Muscle of back (tissue), 13 donors: ENCODE measurements around the gene EFNB3. TPM values are rescaled to one million over a fixed set of nuclear protein-coding genes. Genes with fewer than 3 reads are reported as not detected.

ENCODE experiments used
- DNase-seq, 3 donors: peaks; one replicate each; pipeline versions ENCODE4 v3.0.0 to v3.0.0-alpha.2; 2013
- long read RNA-seq, 9 donors: transcript quantifications; one replicate each; lab custom pipeline, GENCODE V29; 2026
- polyA plus RNA-seq, 10 donors: library from polyadenylated mRNA; unstranded; fragments of 120-200 nt; gene quantifications; one replicate each; pipeline ENCODE4 v1.2.1, GENCODE V29; 2013; ENCODE audit not compliant: insufficient read length in 10 of 10

The EFNB3 gene, protein sequence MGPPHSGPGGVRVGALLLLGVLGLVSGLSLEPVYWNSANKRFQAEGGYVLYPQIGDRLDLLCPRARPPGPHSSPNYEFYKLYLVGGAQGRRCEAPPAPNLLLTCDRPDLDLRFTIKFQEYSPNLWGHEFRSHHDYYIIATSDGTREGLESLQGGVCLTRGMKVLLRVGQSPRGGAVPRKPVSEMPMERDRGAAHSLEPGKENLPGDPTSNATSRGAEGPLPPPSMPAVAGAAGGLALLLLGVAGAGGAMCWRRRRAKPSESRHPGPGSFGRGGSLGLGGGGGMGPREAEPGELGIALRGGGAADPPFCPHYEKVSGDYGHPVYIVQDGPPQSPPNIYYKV
- polyA plus RNA-seq: 10 to 100 TPM in 1 of 10 donors, 1 to 10 TPM in 9; 3.9 to 10.8 (median 5.1) TPM
- long read RNA-seq, donor 1, partial matches to known transcripts: 0 of 1 reads
- long read RNA-seq, donor 1, other reads (novel, unspliced or antisense): 0 of 1 reads
- long read RNA-seq, donor 2: 0 reads
- long read RNA-seq, donor 3: 0 reads
- long read RNA-seq, donor 4: 0 reads
- long read RNA-seq, donor 5: 0 reads
- long read RNA-seq, donor 6, partial matches to known transcripts: 0 of 1 reads
- long read RNA-seq, donor 6, other reads (novel, unspliced or antisense): 0 of 1 reads
- long read RNA-seq, donor 7, partial matches to known transcripts: 0 of 2 reads
- long read RNA-seq, donor 7, other reads (novel, unspliced or antisense): 0 of 2 reads
- long read RNA-seq, donor 8, partial matches to known transcripts: 0 of 2 reads
- long read RNA-seq, donor 8, other reads (novel, unspliced or antisense): 0 of 2 reads
- long read RNA-seq, donor 9, partial matches to known transcripts: 0 of 1 reads
- long read RNA-seq, donor 9, other reads (novel, unspliced or antisense): 0 of 1 reads

- peak in 1 of 3 donors; percentile 82 for DNase-seq
Measured at GRCh38 chr17:7704601-7705268, at the start of gene EFNB3. TSS of gene EFNB3 (plus strand) at chr17:7705202. CDS start at chr17:7705599, 397 bp downstream.

- DNase-seq: no peak
Measured at GRCh38 chr17:7655541-7655840, 49.5 kb upstream of the EFNB3 start.

DNA sequence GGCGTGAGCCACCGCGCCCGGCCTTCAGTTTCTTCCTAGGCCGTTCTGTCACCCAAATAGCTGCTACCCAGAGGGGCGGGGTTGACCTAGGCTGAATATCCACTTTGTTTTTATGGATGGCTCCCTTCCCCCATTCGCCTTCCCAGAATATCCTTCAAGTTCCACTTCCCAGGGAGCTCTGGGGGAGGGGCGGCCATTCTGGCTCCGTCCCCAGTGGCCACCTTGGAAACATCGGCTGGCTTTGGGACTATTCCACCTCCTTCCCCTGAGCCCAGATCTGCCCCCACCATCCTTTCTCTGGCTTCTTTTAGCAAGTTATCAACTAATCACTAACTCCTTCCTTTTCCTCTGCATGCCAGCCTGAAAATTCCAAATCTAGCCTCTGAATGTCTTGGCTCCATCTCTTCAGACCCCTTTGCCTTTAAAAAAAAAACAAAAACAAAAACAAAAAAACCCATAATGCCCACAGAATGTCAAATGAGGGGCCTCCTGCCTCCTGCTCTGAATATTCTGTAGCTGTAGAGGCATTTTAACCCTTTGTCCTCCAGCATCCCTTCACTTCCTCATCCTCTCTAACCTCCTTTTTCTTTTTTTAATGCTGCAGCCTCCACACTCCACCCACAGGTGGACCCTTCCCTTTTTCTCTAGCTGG is 47.9 kb upstream of the EFNB3 start:
- DNase-seq: peak in 1 of 3 donors; percentile 47

- DNase-seq: no peak
Measured at GRCh38 chr17:7667656-7668406, 37.2 kb upstream of the EFNB3 start.

DNA sequence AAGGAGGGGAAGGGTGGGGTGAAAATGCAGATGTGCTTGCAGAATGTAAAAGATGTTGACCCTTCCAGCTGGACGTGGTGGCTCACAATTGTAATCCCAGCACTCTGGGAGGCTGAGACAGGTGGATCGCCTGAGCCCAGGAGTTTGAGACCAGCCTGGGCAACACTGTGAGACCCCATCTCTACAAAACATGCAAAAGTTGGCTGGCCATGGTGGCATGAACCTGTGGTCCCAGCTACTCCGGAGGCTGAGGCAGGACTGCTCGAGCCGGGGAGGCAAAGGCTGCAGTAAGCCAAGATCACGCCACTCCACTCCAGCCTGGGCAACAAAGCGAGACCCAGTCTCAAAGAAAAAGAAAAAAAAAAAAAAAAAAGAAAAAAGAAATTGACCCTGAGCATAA is 36.5 kb upstream of the EFNB3 start:
- no peak for DNase-seq

GRCh38 chr17:7673239-7673638 is 31.8 kb upstream of the EFNB3 start:
- no peak for DNase-seq

DNA sequence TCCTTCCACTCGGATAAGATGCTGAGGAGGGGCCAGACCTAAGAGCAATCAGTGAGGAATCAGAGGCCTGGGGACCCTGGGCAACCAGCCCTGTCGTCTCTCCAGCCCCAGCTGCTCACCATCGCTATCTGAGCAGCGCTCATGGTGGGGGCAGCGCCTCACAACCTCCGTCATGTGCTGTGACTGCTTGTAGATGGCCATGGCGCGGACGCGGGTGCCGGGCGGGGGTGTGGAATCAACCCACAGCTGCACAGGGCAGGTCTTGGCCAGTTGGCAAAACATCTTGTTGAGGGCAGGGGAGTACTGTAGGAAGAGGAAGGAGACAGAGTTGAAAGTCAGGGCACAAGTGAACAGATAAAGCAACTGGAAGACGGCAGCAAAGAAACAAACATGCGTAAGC is 30.1 kb upstream of the EFNB3 start:
- DNase-seq: no peak

DNA sequence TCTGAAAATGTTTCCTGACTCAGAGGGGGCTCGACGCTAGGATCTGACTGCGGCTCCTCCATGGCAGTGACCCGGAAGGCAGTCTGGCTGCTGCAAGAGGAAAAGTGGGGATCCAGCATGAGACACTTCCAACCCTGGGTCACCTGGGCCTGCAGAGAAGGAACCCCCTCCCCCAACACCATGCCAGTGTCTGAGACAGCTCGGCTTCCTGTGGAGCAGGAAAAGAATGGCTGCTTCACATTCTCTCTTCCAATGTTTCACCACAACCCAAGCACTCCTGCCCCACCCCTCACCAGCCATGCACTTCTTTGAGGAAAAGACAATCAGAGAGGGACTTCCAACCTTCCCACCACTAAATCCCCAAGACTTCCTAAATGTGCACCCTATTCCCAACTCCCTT is 28.5 kb upstream of the EFNB3 start:
- no peak for DNase-seq

- no peak for DNase-seq
Measured at GRCh38 chr17:7677388-7678067, 27.5 kb upstream of the EFNB3 start.

DNA sequence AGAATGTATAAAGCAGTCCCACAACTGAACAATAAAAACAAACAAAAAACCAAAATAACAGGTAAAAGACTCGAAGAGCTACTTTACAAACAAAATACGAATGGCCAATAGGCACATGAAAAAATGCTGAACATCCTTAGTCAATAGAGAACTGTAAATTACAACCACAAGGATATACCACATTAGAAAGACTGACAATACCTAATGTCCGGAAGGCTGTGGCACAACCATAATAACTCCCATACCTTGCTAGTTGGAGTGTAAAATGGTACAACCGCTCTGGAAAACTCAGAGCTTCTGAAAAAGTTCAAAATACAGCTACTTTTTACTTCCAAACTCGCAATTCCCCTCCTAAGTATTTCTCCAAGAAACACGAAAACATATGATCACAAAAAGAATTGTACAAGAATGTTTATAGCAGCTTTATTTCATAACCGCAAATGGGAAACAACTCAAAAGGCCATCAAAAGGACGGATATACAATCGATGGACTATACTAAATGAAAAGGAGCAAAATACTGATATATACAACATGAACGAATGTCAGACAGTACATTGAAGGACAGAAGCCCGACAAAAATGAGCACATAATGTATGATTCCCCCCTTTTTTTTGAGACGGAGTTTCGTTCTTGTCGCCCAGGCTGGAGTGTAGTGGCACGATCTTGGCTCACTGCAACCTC is 20.0 kb upstream of the EFNB3 start:
- no peak for DNase-seq

DNA sequence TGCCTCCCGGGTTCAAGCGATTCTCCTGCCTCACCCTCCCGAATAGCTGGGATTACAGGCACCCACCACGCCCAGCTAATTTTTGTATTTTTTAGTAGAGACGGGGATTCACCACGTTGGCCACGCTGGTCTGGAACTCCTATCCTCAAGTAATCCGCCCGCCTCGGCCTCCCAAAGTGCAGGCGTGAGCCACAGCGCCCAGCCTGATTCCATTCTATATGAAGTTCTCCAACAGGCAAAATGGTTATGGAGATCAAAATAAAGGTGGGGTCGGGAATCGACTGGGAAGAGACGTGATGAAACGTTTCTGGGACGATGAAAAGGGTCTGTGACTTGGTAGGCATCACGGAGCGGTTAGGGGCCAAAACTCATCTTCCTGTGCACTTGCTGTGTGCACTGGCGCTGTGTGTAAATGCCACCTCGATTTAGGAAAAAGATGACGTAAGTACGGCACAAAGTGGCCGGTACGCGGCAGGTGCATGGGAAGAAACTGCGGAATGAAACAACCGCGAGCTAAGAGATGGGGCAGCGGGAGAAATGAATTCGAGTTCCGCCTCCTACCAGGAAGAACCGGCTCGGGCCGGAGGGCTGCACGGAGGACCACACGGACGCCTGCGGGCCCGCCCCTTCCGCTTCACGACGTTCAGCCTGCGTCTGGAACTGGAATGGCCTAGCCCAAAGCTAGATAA is 19.3 kb upstream of the EFNB3 start:
- DNase-seq: peak; percentile 94 to 98 (median 96)

DNA sequence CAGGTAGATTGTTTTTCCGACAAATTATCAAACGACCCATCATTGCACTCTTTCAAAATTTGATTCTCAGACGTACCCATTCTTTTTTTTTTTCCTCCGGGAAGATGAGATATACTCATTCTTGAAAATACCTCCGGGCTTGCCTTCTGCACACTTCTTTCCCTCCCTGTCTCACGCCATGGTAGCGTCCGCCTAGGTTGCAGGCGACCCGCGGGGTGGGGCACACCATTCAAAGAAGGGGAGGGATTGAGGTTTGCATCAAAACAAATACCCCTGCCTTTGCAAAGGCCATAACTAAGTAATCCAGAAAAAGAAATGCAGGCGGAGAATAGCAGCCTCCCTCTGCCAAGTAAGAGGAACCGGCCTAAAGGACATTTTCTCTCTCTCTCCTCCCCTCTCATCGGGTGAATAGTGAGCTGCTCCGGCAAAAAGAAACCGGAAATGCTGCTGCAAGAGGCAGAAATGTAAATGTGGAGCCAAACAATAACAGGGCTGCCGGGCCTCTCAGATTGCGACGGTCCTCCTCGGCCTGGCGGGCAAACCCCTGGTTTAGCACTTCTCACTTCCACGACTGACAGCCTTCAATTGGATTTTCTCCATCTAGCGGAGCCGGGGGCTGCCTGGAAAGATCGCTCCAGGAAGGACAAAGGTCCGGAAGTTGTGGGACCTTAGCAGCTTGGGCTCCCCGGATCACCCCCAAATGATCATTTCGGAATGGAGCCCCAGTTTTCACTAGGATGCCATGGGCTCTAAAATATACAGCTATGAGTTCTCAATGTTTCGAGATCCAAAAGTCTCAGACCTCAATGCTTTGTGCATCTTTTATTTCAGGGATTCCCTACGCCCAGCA is 18.6 kb upstream of the EFNB3 start:
- peak in 2 of 3 donors; percentile 93 to 97 for DNase-seq

DNA sequence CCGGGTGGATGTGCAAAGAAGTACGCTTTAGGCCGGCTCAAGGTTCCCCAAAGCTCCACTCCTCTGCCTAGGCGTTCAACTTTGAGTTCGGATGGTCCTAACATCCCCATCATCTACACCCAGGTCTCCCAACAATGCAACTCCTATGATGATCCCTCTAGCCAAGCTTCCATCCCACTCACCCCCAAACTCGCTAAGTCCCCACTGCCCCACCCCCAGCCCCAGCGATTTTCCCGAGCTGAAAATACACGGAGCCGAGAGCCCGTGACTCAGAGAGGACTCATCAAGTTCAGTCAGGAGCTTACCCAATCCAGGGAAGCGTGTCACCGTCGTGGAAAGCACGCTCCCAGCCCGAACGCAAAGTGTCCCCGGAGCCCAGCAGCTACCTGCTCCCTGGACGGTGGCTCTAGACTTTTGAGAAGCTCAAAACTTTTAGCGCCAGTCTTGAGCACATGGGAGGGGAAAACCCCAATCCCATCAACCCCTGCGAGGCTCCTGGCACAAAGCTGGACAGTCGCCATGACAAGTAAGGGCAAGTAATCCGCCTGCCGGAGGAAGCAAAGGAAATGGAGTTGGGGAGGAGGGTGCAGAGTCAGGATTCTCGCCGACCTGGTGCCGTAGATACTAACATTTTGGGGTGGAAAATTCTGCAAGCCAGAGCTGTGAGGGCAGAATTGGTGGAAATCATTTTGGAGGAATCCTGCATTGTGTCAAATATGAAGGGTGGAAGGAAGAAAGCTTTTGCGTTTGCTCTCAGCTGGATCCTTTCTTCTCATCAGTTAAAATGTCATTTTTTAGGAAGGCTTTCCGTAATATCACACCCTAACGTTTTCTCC is 17.7 kb upstream of the EFNB3 start, which contains the start of gene TP53:
TSS of gene TP53 (minus strand) at position 419 of the 836 bp plus-strand sequence. CDS start 10,896 bp downstream, outside the sequence.
- peak; percentile 92 to 95 (median 94) for DNase-seq

GRCh38 chr17:7687908-7688807 is 16.8 kb upstream of the EFNB3 start, which contains the start of gene WRAP53:
TSS of gene WRAP53 (plus strand) at chr17:7688477. CDS start at chr17:7688649, 172 bp downstream.
- DNase-seq: peak; percentile 98 to 99 (median 99)

- DNase-seq: no peak
Measured at GRCh38 chr17:7688808-7689316, 16.1 kb upstream of the EFNB3 start.

- DNase-seq: no peak
Measured at GRCh38 chr17:7695586-7695985, 9.4 kb upstream of the EFNB3 start.
